B cell (primary cell): ENCODE data around the gene LRCH1. TPM values are rescaled to one million over a fixed set of nuclear protein-coding genes. Genes with fewer than 3 reads are reported as not detected.

ENCODE experiments used
- ATAC-seq: fragments of 200-7000 bp; cut with Tn5 transposase; one replicate; pipeline ENCODE4 v1.10.0; 2021; ENCODE audit warnings: low read depth, mild to moderate bottlenecking, moderate number of reproducible peaks, moderate library complexity
- CTCF ChIA-PET: fragments of 350-600 bp; sonication (Branson Sonifier 250); formaldehyde crosslinking; loops from one replicate; lab custom pipeline; 2021; ENCODE audit warnings: antibody characterized with exemption, inconsistent platforms; lab: Charles Lee
- POLR2A ChIA-PET: fragments of 350-600 bp; sonication (Branson Sonifier 250); formaldehyde crosslinking; loops from one replicate; lab custom pipeline; 2021; ENCODE audit warnings: antibody characterized with exemption; lab: Charles Lee
- DNase-seq: peaks from one replicate; pipeline ENCODE4 v3.0.0; 2013
- H2AFZ ChIP-seq: 2 replicates; pipeline ENCODE4 v1.6.1; 2012; ENCODE audit warnings: mild to moderate bottlenecking, low read depth, low read length; ENCODE audit not compliant: insufficient read depth, poor library complexity, severe bottlenecking
- H3K27ac ChIP-seq, 2 donors: 1 replicate in 1 of 2; 2 replicates in 1 of 2; pipeline ENCODE4 v1.5.1; 2012 to 2013; ENCODE audit warnings: low read length in 2 of 2, mild to moderate bottlenecking in 2 of 2, moderate library complexity in 1 of 2
- H3K27me3 ChIP-seq, 4 experiments: fragments of 200-600 bp in 1 of 4; sonication (generic) in 1 of 4; replicated peaks in 1 of 4; 1 replicate in 2 of 4; 2 replicates in 2 of 4; pipeline versions ENCODE4 v1.6.1 to v1.7.0; 2013 to 2016; ENCODE audit warnings: low read length in 3 of 4, mild to moderate bottlenecking in 2 of 4, mixed read lengths in 1 of 4, moderate library complexity in 1 of 4; ENCODE audit not compliant: insufficient read depth in 4 of 4, control insufficient read depth in 3 of 4; ENCODE audit errors: control extremely low read depth in 1 of 4
- H3K36me3 ChIP-seq, 2 experiments: replicated peaks in 1 of 2; 1 replicate in 1 of 2; 2 replicates in 1 of 2; pipeline versions ENCODE4 v1.6.1 to v1.7.1; 2013; ENCODE audit warnings: low read length in 1 of 2; ENCODE audit not compliant: insufficient read depth in 2 of 2, control insufficient read depth in 1 of 2; ENCODE audit errors: control extremely low read depth in 1 of 2, extremely low read depth in 1 of 2
- H3K4me1 ChIP-seq, 2 donors: fragments of 200-600 bp in 1 of 2; sonication (generic) in 1 of 2; 1 replicate in 1 of 2; 2 replicates in 1 of 2; pipeline versions ENCODE4 v1.5.1 to v1.6.1; 2013 to 2017; ENCODE audit warnings: low read length in 2 of 2; ENCODE audit not compliant: control insufficient read depth in 2 of 2, insufficient read depth in 2 of 2
- H3K4me2 ChIP-seq: replicated peaks from 2 replicates; pipeline ENCODE3; 2012; ENCODE audit warnings: mild to moderate bottlenecking, low read depth, low read length; ENCODE audit not compliant: poor library complexity, severe bottlenecking
- H3K4me3 ChIP-seq, 5 experiments: fragments of 200-600 bp in 1 of 5; sonication (generic) in 1 of 5; 1 replicate in 3 of 5; 2 replicates in 2 of 5; pipeline versions ENCODE4 v1.5.1 to v1.7.0; 2011 to 2016; ENCODE audit warnings: low read length in 4 of 5, mild to moderate bottlenecking in 4 of 5, low read depth in 2 of 5, control low read depth in 1 of 5, moderate library complexity in 1 of 5; ENCODE audit not compliant: insufficient read depth in 1 of 5; ENCODE audit errors: control extremely low read depth in 1 of 5, extremely low read depth in 1 of 5
- H3K79me2 ChIP-seq: fragments of 200-600 bp; sonication (generic); one replicate; pipeline ENCODE4 v1.6.0; 2016; ENCODE audit warnings: low read length; ENCODE audit not compliant: control insufficient read depth, insufficient read depth
- H3K9ac ChIP-seq: fragments of 200-600 bp; sonication (generic); 2 replicates; pipeline ENCODE4 v1.6.1; 2017; ENCODE audit warnings: mild to moderate bottlenecking, low read length, moderate library complexity
- H3K9me3 ChIP-seq, 3 donors: one replicate each; pipeline versions ENCODE4 v1.6.1 to v1.7.1; 2013; ENCODE audit warnings: low read length in 2 of 3; ENCODE audit not compliant: control insufficient read depth in 2 of 3, insufficient read depth in 1 of 3; ENCODE audit errors: control extremely low read depth in 1 of 3
- H4K20me1 ChIP-seq: 2 replicates; pipeline ENCODE4 v1.6.0; 2012; ENCODE audit warnings: mild to moderate bottlenecking, low read length; ENCODE audit not compliant: insufficient read depth, control insufficient read depth, poor library complexity, severe bottlenecking
- H3K27ac Mint-ChIP-seq: one replicate; pipeline ENCODE4 v1.8.0; 2021; ENCODE audit warnings: mixed read lengths
- H3K27me3 Mint-ChIP-seq: one replicate; pipeline ENCODE4 v1.8.0; 2021; ENCODE audit warnings: mixed read lengths
- H3K4me1 Mint-ChIP-seq: one replicate; pipeline ENCODE4 v1.8.0; 2021; ENCODE audit warnings: mixed read lengths
- H3K4me3 Mint-ChIP-seq: one replicate; pipeline ENCODE4 v1.8.0; 2021; ENCODE audit warnings: mixed read lengths
- H3K9me3 Mint-ChIP-seq: one replicate; pipeline ENCODE4 v1.8.0; 2022; ENCODE audit warnings: mixed read lengths; ENCODE audit not compliant: insufficient read depth
- EZH2 ChIP-seq: IDR thresholded peaks from 2 replicates; pipeline ENCODE4 v1.6.1; 2012; ENCODE audit warnings: borderline replicate concordance, low read depth, mild to moderate bottlenecking, moderate library complexity, low read length; ENCODE audit not compliant: insufficient read depth, poor library complexity, severe bottlenecking
- WGBS: methylation state at CpG from one replicate; pipeline ENCODE4 v1.1.5; 2013; ENCODE audit warnings: missing lambda C conversion rate; ENCODE audit not compliant: insufficient coverage; 5-methylcytosine and 5-hydroxymethylcytosine counted together
- intact Hi-C: fragments of 100-400 bp; cut with micrococcal nuclease; formaldehyde crosslinking; loops from one replicate; pipeline ENCODE4 v1.10.0; 2022
- polyA plus RNA-seq: library from polyadenylated mRNA; depleted of rRNA; stranded (reverse); fragments of >200 nt; gene quantifications from 2 replicates; pipeline ENCODE4 v1.2.3, GENCODE V29; 2012
- total RNA-seq, 2 donors: library from RNA; stranded (reverse); fragments of 120-200 nt in 1 of 2; gene quantifications; 1 replicate in 1 of 2; 2 replicates in 1 of 2; pipeline versions ENCODE4 v1.2.3 to v1.2.4, GENCODE V29; 2013 to 2022
- TF ChIP-seq, protein P1 (sequence below): fragments of 200-600 bp; IDR thresholded peaks from one replicate; pipeline ENCODE4 v1.8.0; 2022; ENCODE audit warnings: antibody characterized with exemption, mild to moderate bottlenecking

Gene LRCH1
- total and polyA plus RNA-seq, 2 donors (not counting 1 experiment from before 2014, with no cell fraction given): 13.0 to 50.3 TPM

DNA sequence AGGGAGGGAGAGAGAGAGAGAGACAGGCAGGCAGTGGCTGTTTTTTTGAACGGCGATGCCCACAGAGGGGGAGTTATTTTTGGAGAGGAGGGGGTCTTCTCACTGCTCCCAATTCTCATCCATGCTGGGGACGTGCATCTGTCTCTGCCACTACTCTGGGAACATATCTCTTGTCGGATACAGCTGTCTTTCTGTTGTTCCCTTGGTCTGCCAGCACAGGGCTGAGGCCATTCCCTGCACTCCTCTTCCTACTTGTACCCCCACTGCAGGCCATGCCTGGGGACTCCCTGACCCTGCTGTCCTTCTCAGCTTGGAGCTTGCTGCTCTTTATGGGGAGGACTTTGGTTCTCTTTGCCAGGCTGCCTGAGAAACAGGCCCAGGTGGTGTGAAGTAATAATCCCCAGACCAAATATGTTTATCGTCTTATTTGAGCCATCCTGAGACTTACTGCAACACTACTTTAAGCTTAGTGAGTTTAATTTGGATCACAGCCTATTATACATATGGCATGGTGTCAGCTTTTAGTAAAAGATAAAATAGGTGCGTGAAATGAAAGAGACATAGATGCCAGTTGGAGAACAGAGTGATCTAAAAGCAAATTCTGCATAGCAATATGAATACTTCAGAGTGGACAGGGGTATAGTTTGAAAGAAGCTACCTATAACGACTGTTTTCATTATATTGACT, 19.1 kb downstream of the LRCH1 start:
- intact Hi-C loops: no loop called here
- POLR2A ChIA-PET: interaction anchor here (0.6 kb wide), 1 partner anchor 510 kb away, joined by 8 read pairs; no protein-coding TSS in a partner anchor
- H4K20me1 ChIP-seq: peaks cover 83% of the 10 kb centered on the region
- peak overlapping the region; percentile 69 for H3K27ac Mint-ChIP-seq
- no peak overlapping the region for H3K4me2 ChIP-seq
- H3K4me3 Mint-ChIP-seq: no peak overlapping the region
- H3K27me3 Mint-ChIP-seq: no peaks in the 10 kb centered on the region
- H3K9me3 Mint-ChIP-seq: no peaks in the 10 kb centered on the region
- no peak overlapping the region for H3K27ac ChIP-seq
- DNase-seq: no peak
- H3K4me3 ChIP-seq: no peak overlapping the region
- CTCF ChIA-PET: interaction anchor here (0.8 to 5.0 kb wide), 4 partner anchors 11 to 20 kb away, joined by 3 to 30 read pairs (median 4); partner anchors contain the start of gene LRCH1
- no peaks in the 10 kb centered on the region for H3K9me3 ChIP-seq
- TF ChIP-seq, protein P1, sequence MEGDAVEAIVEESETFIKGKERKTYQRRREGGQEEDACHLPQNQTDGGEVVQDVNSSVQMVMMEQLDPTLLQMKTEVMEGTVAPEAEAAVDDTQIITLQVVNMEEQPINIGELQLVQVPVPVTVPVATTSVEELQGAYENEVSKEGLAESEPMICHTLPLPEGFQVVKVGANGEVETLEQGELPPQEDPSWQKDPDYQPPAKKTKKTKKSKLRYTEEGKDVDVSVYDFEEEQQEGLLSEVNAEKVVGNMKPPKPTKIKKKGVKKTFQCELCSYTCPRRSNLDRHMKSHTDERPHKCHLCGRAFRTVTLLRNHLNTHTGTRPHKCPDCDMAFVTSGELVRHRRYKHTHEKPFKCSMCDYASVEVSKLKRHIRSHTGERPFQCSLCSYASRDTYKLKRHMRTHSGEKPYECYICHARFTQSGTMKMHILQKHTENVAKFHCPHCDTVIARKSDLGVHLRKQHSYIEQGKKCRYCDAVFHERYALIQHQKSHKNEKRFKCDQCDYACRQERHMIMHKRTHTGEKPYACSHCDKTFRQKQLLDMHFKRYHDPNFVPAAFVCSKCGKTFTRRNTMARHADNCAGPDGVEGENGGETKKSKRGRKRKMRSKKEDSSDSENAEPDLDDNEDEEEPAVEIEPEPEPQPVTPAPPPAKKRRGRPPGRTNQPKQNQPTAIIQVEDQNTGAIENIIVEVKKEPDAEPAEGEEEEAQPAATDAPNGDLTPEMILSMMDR: no peak
- TF ChIP-seq EZH2: no peak
- H3K4me1 Mint-ChIP-seq: peaks cover 84% of the 10 kb centered on the region
- H3K9ac ChIP-seq: no peak overlapping the region
- no peak overlapping the region for H2AFZ ChIP-seq
- H3K36me3 ChIP-seq: peaks cover 0 to 5% of the 10 kb centered on the region in 2 experiments
- ATAC-seq: no peak
- H3K79me2 ChIP-seq: peaks cover 98% of the 10 kb centered on the region
- H3K27me3 ChIP-seq: no peaks in the 10 kb centered on the region
- WGBS: 57% methylated on average over 1 of the region's 7 CpGs
- peaks cover 63 to 71% of the 10 kb centered on the region in 2 donors for H3K4me1 ChIP-seq
